ELR (cell line): ENCODE results near the gene CNOT6.

ENCODE experiments used
- DNase-seq: peaks from one replicate; pipeline ENCODE4 v3.0.0-alpha.2; 2015; ENCODE audit warnings: low read depth

Gene CNOT6

DNA sequence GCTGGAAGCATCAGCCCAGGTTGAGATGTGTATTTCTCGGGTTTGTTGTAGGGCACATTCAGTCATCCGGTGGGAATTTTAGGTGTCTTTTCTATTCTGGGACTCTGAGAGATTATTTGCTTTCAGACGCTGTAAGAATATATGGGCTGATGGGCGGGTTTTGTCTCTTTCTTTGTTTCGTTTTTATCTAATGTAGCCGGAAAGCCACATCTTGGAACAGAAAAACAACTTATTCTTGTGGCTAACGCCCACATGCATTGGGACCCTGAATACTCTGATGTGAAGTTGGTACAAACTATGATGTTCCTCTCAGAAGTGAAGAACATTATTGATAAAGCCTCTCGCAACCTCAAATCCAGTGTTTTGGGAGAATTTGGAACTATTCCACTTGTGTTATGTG is 74.7 kb downstream of the CNOT6 start:
- no peak for DNase-seq

DNA sequence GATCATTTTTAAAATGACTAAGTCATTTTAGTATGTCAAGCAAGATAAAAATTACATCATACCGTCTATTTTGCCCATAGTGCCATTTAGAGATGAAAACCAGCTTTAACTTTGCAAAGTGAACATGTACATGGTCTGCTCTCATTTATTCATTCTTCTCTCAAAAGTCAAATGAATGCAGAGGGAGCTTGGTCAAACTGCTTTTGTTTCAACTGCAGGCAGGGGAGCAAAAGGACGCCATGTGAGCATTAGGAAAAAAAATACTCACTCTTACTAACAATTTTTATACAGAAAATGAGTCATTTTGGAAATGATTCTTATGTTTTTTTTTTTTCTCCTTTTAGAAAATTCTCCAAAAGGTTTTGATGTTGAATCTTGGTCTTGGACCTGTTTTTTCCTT is 81.4 kb downstream of the CNOT6 start:
- DNase-seq = no peak

DNA sequence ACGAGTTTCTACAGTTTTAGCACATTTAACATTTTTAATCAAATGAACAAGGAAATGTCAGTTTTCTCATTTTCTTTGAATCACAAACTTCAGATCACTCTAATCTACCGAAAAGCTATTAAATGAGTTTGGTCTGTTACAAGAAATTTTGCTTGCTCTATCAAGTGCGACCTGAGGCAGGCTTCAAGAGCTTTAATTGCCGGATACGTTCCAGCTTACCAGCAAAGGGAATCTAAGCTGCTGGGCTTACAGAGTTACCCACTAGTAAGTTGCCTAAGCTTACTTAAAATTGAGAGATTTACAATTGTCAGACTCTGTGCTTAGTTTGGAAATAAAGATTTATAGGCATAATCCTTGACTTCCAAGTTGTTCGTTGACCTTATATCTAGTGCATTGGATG is 86.5 kb downstream of the CNOT6 start:
- DNase-seq = no peak

DNA sequence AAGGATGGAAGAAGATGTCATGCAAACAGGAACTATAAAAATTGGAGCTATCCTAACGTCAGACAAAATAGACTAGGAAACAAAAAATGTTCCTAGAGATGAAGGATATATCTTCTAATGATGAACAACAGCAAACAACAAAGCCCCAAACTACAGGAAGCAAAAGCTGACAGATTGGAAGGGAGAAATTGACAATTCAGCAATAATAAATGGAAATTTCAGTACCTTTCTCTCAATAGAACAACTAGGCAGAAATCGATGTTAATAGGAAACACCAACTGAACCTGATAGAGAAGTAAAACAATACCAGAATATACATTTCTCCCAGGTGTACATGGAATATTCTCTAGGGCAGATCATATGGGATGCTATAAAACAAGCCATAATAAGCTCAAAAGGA is 89.6 kb downstream of the CNOT6 start:
- no peak for DNase-seq

DNA sequence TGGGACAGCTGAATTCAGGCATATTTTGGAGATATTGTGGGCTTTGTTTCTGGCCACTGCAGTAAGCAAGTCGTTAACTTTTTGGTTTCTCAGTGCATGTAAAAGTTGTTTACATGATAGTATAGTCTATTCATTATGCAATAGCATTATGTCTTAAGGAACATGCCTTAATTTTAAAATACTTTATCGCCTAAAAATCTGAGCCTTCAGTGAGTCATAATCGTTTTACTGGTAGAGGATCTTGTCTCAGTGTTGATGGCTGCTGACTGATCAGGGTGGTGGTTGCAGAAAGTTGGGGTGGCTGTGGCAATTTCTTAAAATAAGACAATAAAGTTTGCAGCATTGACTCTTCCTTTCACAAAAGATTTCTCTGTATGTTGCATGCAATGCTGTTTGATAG is 92.0 kb downstream of the CNOT6 start:
- DNase-seq = no peak

DNA sequence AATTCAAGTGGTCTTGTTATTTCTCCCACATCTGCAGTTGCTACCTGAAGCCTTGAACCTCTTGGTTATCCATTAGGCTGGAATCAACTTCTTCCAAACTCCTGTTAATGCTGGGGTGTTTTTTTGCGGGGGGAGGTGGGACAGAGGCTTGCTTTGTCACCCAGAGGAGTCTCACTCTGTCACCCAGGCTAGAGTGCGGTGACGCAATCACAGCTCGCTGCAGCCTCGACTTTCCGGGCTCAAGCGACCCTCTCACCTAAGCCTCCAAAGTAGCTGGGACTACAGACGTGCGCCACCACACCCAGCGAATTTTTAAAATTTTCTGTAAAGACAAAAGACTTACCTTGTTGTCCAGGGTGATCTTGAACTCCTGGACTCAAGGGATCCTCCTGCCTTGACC is 92.7 kb downstream of the CNOT6 start:
- DNase-seq = no peak

DNA sequence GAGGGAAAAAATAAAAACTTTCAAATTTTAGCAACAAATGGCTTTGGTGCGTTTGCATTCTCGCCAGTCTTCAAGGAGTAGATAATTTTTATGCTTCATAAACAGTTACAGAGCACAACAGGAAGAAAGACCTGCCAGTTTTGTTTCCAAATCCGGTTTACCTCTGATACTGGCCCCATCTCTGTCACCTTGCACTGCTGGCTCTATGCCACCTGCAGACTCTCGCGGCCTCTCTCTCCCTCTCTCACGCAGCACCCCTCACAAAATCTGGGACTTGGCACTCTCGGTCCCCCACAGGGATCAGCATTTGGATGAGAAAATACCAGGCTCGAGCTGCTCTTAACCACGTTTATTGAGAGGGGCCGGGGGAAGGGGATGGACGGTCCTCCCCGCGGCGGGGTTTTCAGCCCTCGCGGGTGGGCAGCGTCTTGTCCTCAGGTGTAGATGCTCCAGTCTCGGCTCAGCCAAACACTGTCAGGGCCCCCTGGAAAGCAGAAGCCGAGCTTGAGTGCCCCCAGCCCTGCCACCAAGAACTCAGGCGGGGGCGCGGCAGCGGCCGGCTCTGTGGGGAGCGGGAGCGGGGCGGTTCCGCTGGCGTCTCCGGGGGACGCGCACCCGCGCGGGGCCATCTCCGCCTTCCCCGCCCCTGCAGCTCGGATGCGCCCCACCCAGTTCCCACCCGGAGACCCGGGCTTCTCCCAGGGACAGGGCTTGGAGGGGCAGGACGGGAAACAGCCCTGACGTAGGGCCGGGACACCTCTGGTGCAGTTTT is 95.8 kb downstream of the CNOT6 start:
- no peak for DNase-seq

DNA sequence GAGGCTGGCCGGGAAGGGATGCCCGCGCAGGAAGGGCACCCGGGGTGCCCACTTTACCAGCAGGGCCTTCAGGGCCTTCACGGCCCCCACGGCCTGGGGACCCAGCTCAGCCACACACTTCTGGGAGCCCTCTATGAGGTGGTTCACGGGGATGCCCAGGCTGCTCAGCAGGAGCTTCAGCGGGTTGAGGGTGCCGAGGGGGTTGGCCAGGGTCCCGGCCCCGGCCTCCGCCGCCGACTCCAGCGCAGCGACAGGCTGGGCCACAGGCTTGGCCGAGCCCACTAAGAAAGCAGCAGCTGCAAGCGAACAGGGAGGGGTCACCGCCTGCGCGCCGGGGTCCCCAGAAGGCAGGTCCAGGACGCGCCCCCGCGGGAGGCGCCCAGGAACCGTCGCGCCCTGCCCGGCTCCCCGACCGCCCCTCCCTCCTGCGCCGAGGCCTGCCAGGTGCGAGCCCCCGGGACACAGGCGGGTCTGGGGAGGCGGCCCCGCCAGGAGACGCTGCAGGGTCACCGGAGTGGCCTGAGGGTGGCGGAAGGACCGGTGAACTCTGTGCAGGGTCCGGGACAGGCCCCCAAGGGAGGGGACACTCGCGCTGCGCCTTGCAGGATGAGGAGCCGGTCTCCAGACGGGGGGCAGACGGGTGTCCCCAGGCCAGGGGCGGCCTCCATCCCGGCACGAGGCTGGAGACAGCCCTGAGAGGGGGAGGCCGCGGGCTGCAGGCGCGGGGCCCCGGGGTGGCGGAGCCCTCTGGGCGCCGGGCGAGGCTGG is 96.5 kb downstream of the CNOT6 start:
- no peak for DNase-seq

DNA sequence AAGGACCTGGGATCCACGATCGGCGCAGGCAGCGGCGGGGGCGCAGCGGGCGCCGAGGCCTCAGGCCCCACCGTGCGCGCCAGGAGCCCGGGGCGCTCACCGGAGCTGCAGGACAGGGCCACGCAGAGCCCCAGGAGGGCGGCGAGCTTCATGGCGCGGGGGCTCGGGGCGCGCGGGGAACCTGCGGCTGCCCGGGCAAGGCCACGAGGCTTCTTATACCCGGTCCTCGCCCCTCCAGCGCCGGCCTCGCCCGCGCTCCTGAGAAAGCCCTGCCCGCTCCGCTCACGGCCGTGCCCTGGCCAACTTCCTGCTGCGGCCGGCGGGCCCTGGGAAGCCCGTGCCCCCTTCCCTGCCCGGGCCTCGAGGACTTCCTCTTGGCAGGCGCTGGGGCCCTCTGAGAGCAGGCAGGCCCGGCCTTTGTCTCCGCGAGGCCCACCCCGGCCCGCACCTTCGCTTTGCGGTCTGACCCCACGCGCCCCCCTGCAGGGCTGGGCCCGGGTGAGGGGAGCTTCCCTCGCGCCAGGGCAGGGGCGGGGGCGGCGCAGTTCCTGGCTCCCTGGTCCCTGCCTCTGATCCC is 97.2 kb downstream of the CNOT6 start, which contains the start of gene SCGB3A1:
TSS of gene SCGB3A1 (minus strand) at position 189 of the 577 bp plus-strand sequence. CDS start at position 152, 37 bp downstream.
- no peak for DNase-seq

DNA sequence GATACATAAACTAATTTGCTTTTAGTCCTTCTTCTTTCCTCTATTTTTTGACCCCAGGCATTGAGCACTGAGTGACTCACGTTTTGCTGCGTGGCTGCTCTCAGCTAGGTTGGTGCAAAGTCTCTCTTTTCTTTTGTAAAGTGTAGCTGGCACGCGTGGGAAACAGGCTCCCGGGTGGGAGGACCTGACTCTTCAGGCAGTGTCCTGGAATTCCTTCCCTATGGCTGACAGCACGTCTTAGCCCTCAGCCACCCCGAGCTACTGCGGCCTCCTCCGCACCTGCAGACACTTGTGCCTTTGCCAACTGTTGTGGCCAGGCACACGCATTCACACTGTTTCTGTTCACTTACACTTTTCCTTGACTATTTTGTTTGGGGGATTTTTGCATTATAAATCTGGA is 98.0 kb downstream of the CNOT6 start:
- DNase-seq = no peak

DNA sequence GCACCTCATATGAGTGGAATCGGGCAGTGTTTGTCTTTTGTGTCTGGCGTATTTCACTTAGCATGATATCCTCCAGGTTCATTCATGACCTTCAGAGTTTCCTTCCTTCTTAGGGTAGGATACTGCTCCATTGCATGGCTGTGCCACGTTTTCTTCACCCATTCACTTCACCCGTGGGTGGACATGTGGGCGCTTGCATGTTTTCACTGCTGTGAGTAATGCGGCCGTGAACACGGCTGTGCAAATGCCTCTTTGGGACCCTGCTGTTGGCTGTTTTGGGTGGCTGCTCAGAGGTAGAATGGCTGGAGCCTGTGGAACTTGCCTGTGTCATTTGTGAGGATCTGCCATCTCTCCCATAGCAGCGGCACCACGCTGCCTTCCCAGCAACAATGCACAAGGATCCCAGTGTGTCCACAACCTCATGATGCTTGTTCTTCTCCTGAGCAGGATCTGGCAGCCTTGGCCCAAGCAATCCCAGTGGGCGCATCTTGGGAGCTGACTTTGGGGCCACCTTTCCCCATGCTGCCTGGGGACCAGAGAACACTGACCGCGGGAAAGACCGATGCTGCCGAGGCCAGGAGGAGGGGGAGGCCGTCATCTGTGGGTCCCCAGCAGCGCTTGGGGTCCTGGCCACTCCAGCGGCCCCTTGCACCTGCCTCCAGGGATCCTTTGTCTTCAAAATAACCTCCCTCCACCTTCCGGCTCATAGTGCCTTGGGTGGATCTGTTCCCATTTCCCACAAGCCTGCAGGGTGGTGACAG is 99.4 kb downstream of the CNOT6 start:
- no peak for DNase-seq

DNA sequence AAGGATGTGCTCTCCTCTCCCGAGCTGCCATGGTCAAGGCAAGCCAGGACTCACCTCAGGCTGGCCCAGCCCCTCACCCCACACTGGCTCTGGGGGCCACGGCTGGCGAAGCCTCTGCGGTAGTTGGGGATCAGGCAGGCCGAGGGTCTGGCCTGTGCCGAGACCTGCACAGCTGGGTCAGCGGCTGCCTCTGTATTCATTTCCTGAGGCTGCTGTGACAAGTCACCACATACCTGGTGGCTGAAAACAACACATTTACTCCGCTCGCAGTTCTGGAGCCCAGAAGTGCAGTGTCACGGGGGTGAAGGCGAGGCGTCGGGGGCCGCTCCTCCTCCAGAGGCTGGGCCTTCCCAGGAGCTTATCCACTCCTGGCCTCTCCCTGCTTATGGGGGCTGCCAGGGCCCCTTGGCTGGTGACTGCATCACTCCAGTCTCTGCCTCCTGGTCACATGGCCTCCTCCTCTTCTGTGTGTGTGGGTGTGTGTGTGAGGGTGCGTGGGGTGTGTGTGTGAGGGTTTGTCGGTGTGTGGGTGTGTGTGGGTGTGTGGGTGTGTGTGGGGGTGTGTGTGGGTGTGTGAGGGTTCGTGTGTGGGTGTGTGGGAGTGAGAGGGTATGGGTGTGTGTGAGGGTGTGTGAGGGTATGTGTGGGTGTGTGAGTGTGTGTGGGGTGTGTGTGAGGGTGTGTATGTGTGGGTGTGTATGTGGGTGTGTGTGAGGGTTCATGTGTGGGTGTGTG is 100.3 kb downstream of the CNOT6 start:
- no peak for DNase-seq

DNA sequence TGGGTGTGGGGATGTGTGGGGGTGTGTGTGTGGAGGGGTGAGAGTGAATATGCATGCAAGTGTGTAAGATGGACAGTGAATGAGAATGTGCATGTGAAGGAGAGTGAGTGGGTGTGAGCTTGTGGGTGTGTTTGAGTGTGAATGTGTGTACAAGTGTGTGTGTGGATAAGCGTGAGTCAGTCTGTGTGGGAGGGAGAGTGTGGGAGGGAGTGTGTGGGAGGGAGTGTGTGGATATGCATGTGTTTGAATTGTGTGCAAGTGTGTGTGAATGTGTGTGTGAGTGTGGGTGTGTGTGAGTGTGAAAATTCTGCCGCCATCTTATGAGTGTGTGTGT is 100.8 kb downstream of the CNOT6 start:
- no peak for DNase-seq

DNA sequence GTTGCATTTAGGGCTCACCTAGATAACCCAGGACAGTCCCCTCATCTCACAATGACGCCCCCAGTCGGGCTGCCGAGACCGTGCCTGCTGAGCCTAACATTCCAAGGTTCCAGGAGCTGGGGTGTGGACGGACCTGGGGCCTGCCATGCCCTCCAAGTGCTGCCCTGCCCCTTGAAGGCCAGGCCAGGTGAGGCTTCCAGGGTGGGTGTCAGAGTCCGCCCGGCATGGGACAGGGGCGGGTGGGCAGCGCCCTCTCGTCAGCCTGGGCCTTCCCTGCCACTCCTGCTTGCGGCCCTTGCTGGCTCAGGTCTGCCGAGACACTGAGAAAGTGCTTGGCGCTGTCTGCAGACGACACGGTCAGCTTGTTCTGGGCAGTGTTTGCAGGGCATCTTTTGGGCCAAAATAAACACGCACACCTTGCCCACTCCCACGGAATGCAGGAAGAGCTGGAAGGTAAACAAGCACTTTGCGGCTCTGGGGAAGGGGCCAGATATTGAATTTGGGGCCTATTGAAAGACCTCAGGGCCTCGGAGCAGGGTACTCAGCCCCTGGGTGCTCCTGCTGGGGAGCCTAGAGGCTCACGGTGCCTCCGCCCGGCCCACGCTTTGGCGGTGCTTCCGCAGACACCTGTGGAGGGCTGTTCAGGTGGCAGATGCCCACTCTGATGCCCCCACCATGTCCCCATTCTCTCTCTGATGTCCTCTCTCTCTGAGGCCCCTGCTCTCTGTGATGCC is 101.4 kb downstream of the CNOT6 start:
- no peak for DNase-seq

DNA sequence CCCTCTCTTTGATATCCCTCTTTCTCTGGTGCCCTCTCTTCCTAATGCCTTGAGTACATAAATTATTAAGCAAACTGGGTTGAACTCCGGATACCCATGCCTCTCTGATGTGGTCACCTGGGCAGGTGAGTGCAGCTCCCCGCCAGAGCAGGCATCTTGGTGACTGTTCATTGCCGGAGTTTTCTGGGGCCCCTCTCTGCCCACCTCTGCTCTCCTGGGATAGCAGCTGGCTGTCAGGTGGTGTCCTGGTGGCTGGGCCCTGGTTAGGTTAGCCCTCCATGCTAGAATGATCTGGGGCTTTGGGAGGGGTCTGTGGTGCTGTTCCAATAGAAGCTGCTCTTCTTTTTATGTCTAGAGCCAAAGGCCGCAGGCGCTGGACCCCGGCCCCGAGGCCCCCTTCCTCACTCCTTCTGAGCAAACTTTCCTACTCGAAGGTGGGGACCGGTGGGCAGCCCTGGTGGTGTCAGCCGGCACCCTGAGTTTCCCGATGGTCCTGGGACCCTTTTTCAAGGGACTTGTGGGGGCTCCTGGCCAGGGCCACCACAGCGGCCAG is 102.0 kb downstream of the CNOT6 start:
- DNase-seq = no peak

DNA sequence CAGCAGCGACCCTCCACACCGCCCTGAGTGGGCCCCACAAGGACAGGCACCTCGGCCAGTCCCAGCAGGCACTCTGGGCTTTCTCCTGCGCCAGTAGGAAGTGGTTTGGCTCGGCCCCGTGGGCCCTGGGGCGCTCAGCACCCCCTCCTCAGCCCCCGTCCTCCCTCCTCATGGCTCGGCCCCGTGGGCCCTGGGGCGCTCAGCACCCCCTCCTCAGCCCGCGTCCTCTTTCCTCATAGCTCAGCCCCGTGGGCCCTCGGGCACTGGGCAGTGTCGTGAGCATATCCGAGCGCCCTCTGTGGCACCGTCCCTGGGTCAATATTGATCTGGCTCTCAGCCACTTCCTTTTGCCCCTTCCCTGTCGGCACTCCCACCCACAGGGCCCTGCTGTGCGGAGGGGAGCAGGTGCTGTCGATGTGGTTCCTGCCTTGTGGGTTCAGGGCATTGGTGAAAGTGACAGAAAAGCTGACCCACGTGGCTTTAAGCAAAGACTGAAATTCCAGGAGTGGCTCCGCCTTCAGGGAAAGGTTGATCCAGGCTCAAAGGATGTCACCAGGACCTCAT is 102.6 kb downstream of the CNOT6 start:
- no peak for DNase-seq

DNA sequence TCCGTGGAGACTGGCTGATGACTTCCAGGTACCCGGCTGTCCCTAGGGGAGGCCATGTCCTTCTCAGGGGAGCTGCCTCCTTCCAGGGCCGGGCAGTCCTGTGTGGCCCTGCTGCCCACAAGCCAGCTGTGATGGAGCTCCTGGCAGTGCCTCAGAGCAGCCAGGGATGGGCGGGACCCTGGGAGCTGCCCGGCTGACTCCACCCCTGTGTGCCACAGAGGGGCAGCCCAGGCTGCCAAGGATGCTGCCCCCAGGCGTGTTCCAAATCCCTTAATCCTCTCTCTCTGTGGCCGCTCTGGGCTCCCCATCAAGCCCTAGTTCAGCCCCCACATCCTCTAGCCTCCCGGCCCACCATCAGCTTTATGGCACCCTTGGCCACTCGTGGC is 104.1 kb downstream of the CNOT6 start:
- DNase-seq = no peak

DNA sequence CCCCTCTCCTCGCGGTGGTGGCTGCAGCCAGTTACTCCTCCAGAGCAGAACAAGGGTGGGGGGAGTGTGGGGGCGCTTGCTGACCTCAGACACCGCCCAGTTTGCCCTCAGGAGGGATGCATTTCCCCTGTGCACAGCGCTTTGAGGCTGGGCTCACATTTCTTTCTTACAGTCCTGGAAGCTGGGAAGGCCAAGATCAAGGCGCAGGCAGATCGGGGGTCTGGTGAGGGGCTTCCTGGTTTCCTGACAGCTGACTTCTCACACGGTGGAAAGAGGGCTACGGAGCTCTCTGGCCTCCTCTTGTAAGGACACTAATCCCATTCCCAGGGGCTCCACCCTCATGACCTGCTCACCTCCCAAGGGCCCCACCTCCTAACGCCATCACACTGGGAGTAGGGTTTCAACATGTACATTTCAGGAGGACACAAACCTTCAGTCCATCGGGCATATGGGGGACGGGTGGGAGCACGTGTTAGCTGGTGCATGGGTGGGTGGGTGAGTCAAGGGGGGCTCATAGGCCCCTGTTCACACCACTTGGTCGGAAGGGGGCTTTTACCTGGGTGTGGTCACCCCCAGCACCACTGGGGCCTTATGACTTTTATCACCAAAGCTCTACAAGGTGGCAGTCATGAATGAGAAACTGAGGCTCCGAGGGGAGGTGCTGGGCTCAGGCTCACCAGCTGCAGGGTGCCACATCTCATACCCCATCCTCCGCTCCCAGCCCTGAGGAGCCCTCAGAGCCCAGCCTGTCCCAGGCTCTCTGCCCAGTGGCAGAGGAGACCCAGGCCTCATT is 104.8 kb downstream of the CNOT6 start:
- DNase-seq = no peak

DNA sequence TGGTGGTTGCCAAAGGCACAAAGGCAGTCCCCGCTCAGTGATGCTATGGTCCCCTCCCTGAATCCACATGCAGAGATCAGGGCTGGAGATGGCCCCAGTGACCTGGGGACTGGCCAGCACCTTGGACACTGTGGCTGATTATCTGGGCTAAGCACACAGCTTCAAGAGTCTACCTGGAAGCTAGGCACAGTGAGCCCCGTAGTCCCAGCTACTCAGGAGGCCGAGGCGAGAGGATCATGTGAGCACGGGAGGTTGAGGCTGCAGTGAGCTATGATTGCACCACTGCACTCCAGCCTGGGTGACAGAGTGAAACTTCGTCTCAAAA is 105.4 kb downstream of the CNOT6 start:
- DNase-seq = no peak

DNA sequence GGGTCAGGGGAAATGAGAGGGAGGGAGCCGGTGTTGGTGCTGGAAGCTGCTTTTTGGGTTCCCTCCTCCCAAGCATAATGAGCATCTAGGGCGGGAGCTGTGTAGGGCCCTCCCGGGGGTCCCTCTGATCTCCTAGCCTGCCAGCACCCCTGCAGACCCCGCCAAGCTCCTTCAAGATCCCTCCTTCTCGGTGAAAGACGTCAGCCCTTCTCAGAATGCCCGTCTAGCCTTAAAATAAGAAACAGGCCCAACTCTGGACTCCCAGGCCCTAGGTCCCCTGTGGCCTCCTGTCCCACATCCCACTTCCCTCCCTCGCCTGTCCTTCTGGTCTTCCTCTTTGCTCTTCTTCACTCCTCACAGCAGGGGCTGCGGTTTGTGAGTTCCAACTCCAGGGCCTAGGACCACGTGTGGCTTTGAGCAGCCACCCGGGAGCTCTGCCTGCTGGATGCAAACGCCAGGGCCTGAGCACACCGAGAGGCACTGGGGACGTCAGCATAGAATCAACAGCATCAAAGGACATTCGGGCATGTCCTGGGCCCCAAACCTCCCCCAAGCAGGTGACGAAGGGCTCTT is 105.9 kb downstream of the CNOT6 start:
- no peak for DNase-seq
